ENCODE data around the gene ADM2.

DNA sequence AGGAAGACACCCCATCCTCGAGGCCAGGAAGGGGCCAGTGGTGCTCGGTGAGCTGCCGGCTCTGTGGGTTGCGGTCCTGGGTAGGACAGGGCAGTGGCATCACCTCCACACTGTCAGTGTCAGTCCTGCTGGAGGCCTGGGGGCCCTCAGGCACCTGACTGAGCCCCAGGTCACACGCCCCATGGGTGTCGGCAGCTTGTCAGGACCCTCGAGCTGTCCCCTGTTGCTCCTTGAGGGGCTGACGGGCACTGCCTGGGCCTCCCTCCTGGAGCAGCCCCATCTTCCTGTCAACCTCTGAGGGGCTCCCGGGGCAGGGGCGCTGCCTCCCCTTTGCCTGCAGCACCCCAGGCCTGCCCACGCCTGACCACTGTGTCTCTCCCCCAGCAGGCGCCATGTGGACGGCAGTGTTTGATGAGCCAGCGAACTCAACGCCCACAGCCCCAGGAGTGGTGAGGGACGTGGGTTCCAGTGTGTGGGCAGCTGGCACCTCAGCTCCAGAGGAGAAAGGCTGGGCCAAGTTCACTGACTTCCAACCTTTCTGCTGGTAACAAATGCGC is 42.0 kb upstream of the ADM2 start:
- TF ChIP-seq, protein P1, sequence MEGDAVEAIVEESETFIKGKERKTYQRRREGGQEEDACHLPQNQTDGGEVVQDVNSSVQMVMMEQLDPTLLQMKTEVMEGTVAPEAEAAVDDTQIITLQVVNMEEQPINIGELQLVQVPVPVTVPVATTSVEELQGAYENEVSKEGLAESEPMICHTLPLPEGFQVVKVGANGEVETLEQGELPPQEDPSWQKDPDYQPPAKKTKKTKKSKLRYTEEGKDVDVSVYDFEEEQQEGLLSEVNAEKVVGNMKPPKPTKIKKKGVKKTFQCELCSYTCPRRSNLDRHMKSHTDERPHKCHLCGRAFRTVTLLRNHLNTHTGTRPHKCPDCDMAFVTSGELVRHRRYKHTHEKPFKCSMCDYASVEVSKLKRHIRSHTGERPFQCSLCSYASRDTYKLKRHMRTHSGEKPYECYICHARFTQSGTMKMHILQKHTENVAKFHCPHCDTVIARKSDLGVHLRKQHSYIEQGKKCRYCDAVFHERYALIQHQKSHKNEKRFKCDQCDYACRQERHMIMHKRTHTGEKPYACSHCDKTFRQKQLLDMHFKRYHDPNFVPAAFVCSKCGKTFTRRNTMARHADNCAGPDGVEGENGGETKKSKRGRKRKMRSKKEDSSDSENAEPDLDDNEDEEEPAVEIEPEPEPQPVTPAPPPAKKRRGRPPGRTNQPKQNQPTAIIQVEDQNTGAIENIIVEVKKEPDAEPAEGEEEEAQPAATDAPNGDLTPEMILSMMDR (IDR thresholded peaks at IDR 0.05): no peak
- no peak for TF ChIP-seq POLR2AphosphoS5 (IDR thresholded peaks at IDR 0.05; ENCODE audit: insufficient read depth in 1 of 2, low read depth in 1 of 2)
- TF ChIP-seq POLR2A (IDR thresholded peaks at IDR 0.05): no peak

Measured in vagina (tissue), 2 donors.